ENCODE measurements around the gene TBC1D22B. TPM values are rescaled to one million over a fixed set of nuclear protein-coding genes. Genes with fewer than 3 reads are reported as not detected.

Gene TBC1D22B
- total and polyA plus RNA-seq, 9 of the 15 experiments (the other 6 are each of a cell fraction or from before 2014, with no cell fraction given): 4.8 to 24.2 (median 13.5) TPM

DNA sequence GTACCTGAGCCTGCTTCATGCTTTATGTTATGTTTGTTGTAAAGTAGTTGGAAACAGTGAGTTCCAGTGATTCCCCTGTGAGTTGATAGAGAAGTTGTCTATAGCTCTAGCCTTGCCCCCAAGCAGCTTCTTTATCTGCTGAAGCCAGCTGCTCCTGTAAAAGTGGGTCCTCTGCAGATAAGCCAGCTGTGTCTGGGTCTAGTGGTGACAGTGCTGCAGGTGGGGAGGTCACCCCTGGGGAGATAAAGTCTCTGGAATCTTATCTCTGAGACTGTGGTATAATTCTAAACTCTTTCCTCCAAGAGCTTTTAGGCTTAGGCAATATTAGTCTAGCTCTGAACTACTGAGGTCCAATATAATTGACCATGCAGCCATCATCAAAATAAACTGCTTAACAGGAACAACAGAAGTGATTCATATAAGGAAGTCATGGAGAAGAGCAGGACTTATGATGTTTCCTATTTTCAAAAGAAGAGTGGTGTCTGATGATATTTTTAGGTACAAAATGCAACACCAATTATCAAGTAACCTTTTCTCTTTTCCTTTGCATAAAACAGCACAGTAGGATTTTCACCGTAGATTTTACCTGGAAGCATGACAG is 44.6 kb downstream of the TBC1D22B start (continued):
- TF ChIP-seq GATA2 (CRISPR knock-in tag; IDR thresholded peaks at IDR 0.05) (peak; percentile 99), DPF2 (IDR thresholded peaks at IDR 0.05) (peak; percentile 100), HCFC1 (IDR thresholded peaks at IDR 0.05; ENCODE audit: low read depth, low read length) (no peak), SIX5 (IDR thresholded peaks at IDR 0.05; ENCODE audit: borderline replicate concordance in 1 of 2, insufficient read depth in 1 of 2, low read depth in 1 of 2, low read length in 2 of 2) (no peak), ZNF561 (CRISPR knock-in tag; conservative IDR thresholded peaks at IDR 0.05) (no peak), ZNF239 (CRISPR knock-in tag; IDR thresholded peaks at IDR 0.05) (peak; percentile 88), ZZZ3 (IDR thresholded peaks at IDR 0.05) (0 out of 2 replicates have a peak, but pooled peaks have one; percentile 13), MEF2D (tag; conservative IDR thresholded peaks at IDR 0.05; ENCODE audit: low read depth) (peak; percentile 90), ZNF175 (CRISPR knock-in tag; IDR thresholded peaks at IDR 0.05; ENCODE audit: low read depth) (peak; percentile 99), MAFK (IDR thresholded peaks at IDR 0.05; ENCODE audit: low read length) (peak; percentile 31; the same call in 1 of the 2 replicates), ZNF41 (CRISPR knock-in tag; conservative IDR thresholded peaks at IDR 0.05) (peak; percentile 88), PHF8 (IDR thresholded peaks at IDR 0.05; ENCODE audit: borderline replicate concordance, low read length) (no peak), MEIS2 (IDR thresholded peaks at IDR 0.05; ENCODE audit: partially characterized antibody) (peak; percentile 91), EWSR1 (IDR thresholded peaks at IDR 0.05; ENCODE audit: borderline replicate concordance, low read depth, partially characterized antibody) (no peak), SAP30 (IDR thresholded peaks at IDR 0.05; ENCODE audit: borderline replicate concordance, insufficient read depth, low read depth, low read length, poor library complexity, severe bottlenecking) (no peak), GABPB1 (CRISPR knock-in tag; IDR thresholded peaks at IDR 0.05) (no peak; the same call in 1 of the 2 replicates), TCFL5 (CRISPR knock-in tag; conservative IDR thresholded peaks at IDR 0.05) (peak; percentile 93), KAT8 (IDR thresholded peaks at IDR 0.05; ENCODE audit: low read depth) (no peak), CBX8 (IDR thresholded peaks at IDR 0.05; ENCODE audit: borderline replicate concordance, extremely low read depth, low read depth, low read length, poor library complexity, severe bottlenecking) (no peak), BRD4 (IDR thresholded peaks at IDR 0.05) (no peak), U2AF1 (optimal IDR thresholded peaks at IDR 0.05; ENCODE audit: low read depth, low read length) (no peak)
- TF ChIP-seq, protein P1, sequence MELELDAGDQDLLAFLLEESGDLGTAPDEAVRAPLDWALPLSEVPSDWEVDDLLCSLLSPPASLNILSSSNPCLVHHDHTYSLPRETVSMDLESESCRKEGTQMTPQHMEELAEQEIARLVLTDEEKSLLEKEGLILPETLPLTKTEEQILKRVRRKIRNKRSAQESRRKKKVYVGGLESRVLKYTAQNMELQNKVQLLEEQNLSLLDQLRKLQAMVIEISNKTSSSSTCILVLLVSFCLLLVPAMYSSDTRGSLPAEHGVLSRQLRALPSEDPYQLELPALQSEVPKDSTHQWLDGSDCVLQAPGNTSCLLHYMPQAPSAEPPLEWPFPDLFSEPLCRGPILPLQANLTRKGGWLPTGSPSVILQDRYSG (tag; conservative IDR thresholded peaks at IDR 0.05; ENCODE audit: low read depth): peak; percentile 92
- TF ChIP-seq, protein P2, sequence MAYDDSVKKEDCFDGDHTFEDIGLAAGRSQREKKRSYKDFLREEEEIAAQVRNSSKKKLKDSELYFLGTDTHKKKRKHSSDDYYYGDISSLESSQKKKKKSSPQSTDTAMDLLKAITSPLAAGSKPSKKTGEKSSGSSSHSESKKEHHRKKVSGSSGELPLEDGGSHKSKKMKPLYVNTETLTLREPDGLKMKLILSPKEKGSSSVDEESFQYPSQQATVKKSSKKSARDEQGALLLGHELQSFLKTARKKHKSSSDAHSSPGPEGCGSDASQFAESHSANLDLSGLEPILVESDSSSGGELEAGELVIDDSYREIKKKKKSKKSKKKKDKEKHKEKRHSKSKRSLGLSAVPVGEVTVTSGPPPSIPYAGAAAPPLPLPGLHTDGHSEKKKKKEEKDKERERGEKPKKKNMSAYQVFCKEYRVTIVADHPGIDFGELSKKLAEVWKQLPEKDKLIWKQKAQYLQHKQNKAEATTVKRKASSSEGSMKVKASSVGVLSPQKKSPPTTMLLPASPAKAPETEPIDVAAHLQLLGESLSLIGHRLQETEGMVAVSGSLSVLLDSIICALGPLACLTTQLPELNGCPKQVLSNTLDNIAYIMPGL (CRISPR knock-in tag; IDR thresholded peaks at IDR 0.05): no peak
- TF ChIP-seq, protein P3, sequence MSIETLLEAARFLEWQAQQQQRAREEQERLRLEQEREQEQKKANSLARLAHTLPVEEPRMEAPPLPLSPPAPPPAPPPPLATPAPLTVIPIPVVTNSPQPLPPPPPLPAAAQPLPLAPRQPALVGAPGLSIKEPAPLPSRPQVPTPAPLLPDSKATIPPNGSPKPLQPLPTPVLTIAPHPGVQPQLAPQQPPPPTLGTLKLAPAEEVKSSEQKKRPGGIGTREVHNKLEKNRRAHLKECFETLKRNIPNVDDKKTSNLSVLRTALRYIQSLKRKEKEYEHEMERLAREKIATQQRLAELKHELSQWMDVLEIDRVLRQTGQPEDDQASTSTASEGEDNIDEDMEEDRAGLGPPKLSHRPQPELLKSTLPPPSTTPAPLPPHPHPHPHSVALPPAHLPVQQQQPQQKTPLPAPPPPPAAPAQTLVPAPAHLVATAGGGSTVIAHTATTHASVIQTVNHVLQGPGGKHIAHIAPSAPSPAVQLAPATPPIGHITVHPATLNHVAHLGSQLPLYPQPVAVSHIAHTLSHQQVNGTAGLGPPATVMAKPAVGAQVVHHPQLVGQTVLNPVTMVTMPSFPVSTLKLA (conservative IDR thresholded peaks at IDR 0.05): peak; percentile 36 to 81; a peak in 3 of 4 replicates
